Activated CD8-positive, alpha-beta T cell treated with anti-CD3 and anti-CD28 coated beads for 36 hours (primary cell): ENCODE results near the gene MSANTD1. TPM values are rescaled to one million over a fixed set of nuclear protein-coding genes. Genes with fewer than 3 reads are reported as not detected.

Source experiments
- ATAC-seq: fragments of 200-7000 bp; cut with Tn5 transposase; one replicate; pipeline ENCODE4 v1.10.0; 2021; ENCODE audit warnings: mild to moderate bottlenecking, moderate library complexity
- CTCF ChIA-PET: fragments of 350-600 bp; sonication (Branson Sonifier 250); formaldehyde crosslinking; loops from one replicate; lab custom pipeline; 2021; ENCODE audit warnings: antibody characterized with exemption; lab: Charles Lee
- POLR2A ChIA-PET: fragments of 350-600 bp; sonication (Branson Sonifier 250); formaldehyde crosslinking; loops from one replicate; lab custom pipeline; 2021; ENCODE audit warnings: antibody characterized with exemption; lab: Charles Lee
- DNase-seq: peaks from one replicate; pipeline ENCODE4 v3.0.0-alpha.2; 2020
- H3K27ac Mint-ChIP-seq: one replicate; pipeline ENCODE4 v1.8.0; 2021; ENCODE audit warnings: mild to moderate bottlenecking, mixed read lengths
- H3K27me3 Mint-ChIP-seq: one replicate; pipeline ENCODE4 v1.8.0; 2021; ENCODE audit warnings: mixed read lengths
- H3K36me3 Mint-ChIP-seq: one replicate; pipeline ENCODE4 v1.8.0; 2021; ENCODE audit warnings: low read depth, mixed read lengths
- H3K4me1 Mint-ChIP-seq: one replicate; pipeline ENCODE4 v1.8.0; 2021; ENCODE audit warnings: low read depth, mixed read lengths
- H3K4me3 Mint-ChIP-seq: one replicate; pipeline ENCODE4 v1.8.0; 2021; ENCODE audit warnings: mild to moderate bottlenecking, moderate library complexity, mixed read lengths
- H3K9me3 Mint-ChIP-seq: one replicate; pipeline ENCODE4 v1.8.0; 2021; ENCODE audit warnings: mixed read lengths
- CTCF ChIP-seq: fragments of 200-600 bp; IDR thresholded peaks from one replicate; pipeline ENCODE4 v1.8.0; 2022; ENCODE audit warnings: antibody characterized with exemption, mild to moderate bottlenecking
- intact Hi-C: fragments of 100-400 bp; cut with micrococcal nuclease; formaldehyde crosslinking; loops from one replicate; pipeline ENCODE4 v1.10.0; 2022
- total RNA-seq, 2 experiments: library from RNA; stranded (reverse); gene quantifications; one replicate each; pipeline ENCODE4 v1.2.3, GENCODE V29; 2021

The MSANTD1 gene
- total RNA-seq, 2 experiments from 2014 or later = 0.43 TPM

DNA sequence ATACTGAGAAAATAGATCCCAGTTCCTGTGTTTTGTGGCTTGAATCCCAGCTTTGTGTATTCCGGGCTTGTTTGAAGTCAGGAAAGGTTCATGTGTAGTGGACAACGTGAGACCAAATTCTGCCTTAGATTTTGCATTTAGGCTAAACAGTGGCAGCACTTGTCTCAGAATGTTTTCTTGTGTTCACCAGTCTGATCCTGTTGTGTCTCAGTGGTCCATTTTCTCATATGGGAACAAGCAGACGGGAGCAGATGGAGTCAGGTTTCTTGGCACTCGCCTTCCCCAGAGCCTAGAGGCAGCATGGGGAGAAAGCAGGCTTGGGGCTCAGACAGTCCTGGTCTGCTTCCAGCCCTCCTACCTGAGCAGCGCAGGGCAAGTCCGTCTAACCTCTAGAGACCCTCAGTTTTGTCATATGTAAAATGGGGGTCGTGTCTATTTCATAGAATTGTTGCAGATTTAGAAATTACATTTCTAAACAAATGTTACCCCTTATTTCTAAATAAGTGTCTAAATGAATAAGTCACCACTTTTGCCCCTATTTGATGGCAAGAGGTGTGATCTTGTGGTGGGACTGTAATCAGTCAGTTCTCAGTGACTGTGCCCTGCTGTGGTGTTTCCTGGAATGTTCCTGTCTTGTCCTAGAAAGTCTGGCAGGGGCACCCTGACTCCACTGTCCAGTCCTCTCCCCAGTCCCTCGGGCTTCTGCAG, 28.3 kb upstream of the MSANTD1 start:
- H3K4me3 Mint-ChIP-seq = no peak overlapping the region
- peaks cover 28% of the 10 kb centered on the region for H3K36me3 Mint-ChIP-seq
- CTCF ChIA-PET = no interaction called here
- POLR2A ChIA-PET = no interaction called here
- no peaks in the 10 kb centered on the region for H3K27me3 Mint-ChIP-seq
- intact Hi-C loops = no loop called here
- H3K27ac Mint-ChIP-seq = no peak overlapping the region
- H3K4me1 Mint-ChIP-seq = peaks cover 2% of the 10 kb centered on the region
- no peak for TF ChIP-seq CTCF
- ATAC-seq (no peak), DNase-seq (no peak)
- H3K9me3 Mint-ChIP-seq = no peaks in the 10 kb centered on the region

- Mint-ChIP-seq H3K27me3 (no peaks in the 10 kb centered on the region), H3K4me1 (peaks cover 2% of the 10 kb centered on the region), H3K4me3 (no peak overlapping the region), H3K27ac (no peak overlapping the region), H3K36me3 (peaks cover 26% of the 10 kb centered on the region), H3K9me3 (no peaks in the 10 kb centered on the region)
- ChIA-PET CTCF (no interaction called here), POLR2A (no interaction called here)
- DNase-seq (no peak), ATAC-seq (no peak)
- no peak for TF ChIP-seq CTCF
- intact Hi-C loops = no loop called here
Observed at GRCh38 chr4:3221184-3221494, 27.8 kb upstream of the MSANTD1 start.

GRCh38 chr4:3221996-3222395, 27.0 kb upstream of the MSANTD1 start:
- TF ChIP-seq CTCF = no peak
- ChIA-PET CTCF (no interaction called here), POLR2A (no interaction called here)
- Mint-ChIP-seq H3K36me3 (peaks cover 25% of the 10 kb centered on the region), H3K4me3 (no peak overlapping the region), H3K4me1 (peaks cover 2% of the 10 kb centered on the region), H3K27me3 (no peaks in the 10 kb centered on the region), H3K9me3 (no peaks in the 10 kb centered on the region), H3K27ac (no peak overlapping the region)
- DNase-seq = no peak
- intact Hi-C loops = no loop called here
- no peak for ATAC-seq

GRCh38 chr4:3223346-3223745, 25.6 kb upstream of the MSANTD1 start:
- ATAC-seq (no peak), DNase-seq (no peak)
- Mint-ChIP-seq H3K36me3 (peaks cover 18% of the 10 kb centered on the region), H3K9me3 (no peaks in the 10 kb centered on the region), H3K27me3 (no peaks in the 10 kb centered on the region), H3K4me1 (peaks cover 2% of the 10 kb centered on the region), H3K4me3 (no peak overlapping the region), H3K27ac (no peak overlapping the region)
- no peak for TF ChIP-seq CTCF
- ChIA-PET POLR2A (interaction anchor here (1.0 kb wide), 1 partner anchor 26 kb away, joined by 3 read pairs; no protein-coding TSS in a partner anchor), CTCF (no interaction called here)
- intact Hi-C loops = no loop called here

DNA sequence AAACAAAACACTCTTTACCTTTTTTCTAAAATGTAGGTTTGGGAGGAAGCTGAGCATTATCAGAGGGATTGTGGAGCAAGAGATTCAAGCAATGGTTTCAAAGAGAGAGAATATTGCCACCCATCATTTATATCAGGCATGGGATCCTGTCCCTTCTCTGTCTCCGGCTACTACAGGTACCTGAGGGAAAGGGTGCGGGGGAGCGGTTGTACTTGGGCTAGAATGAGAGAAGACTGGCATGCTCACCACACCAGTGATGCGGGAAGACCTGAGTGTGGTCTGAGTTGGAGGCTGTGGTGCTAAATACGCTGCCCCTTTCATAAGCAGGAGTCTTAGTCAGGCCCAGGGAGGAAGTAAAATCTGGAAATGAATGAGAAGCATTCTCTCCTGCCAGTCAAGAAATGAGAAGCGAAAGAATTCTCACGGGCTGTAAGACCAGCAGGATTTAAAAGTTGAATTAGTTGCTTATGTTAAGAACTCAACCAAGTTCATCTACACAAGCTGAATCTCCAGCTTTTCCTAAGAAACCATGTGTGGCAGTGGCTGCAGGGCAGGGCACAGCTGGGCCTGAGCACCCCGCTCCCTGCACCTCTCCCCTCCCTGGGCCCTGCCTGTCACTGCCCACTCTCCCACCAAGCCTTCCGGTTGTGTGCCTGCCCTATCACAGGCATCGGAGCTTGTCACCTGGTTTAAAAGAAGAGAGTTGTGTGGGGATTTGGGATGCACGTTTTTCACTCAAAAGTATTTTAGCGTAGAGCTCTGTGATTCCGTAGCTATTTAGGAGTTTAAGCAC, 24.8 kb upstream of the MSANTD1 start:
- H3K4me3 Mint-ChIP-seq = no peak overlapping the region
- DNase-seq (no peak), ATAC-seq (no peak)
- H3K9me3 Mint-ChIP-seq = no peaks in the 10 kb centered on the region
- ChIA-PET POLR2A (interaction anchor here (1.0 kb wide), 1 partner anchor 27 kb away, joined by 3 read pairs; no protein-coding TSS in a partner anchor), CTCF (interaction anchor here (0.7 to 1.6 kb wide), 2 partner anchors 31 to 256 kb away, joined by 3 to 4 read pairs; no protein-coding TSS in a partner anchor)
- H3K4me1 Mint-ChIP-seq = peaks cover 2% of the 10 kb centered on the region
- intact Hi-C loops = no loop called here
- no peak overlapping the region for H3K27ac Mint-ChIP-seq
- no peak for TF ChIP-seq CTCF
- peaks cover 16% of the 10 kb centered on the region for H3K36me3 Mint-ChIP-seq
- H3K27me3 Mint-ChIP-seq = no peaks in the 10 kb centered on the region
